GM23248 (cell line): ENCODE measurements around the gene KIRREL1. TPM values are rescaled to one million over a fixed set of nuclear protein-coding genes. Genes with fewer than 3 reads are reported as not detected.

Source experiments
- DNase-seq: peaks from one replicate; pipeline ENCODE4 v3.0.0-alpha.2; 2015
- H2AFZ ChIP-seq: fragments of 200-600 bp; sonication (generic); 2 replicates; pipeline ENCODE4 v1.6.1; 2016; ENCODE audit warnings: antibody characterized with exemption
- H3F3A ChIP-seq: fragments of 200-600 bp; sonication (generic); 2 replicates; pipeline ENCODE4 v1.6.1; 2016; ENCODE audit warnings: mild to moderate bottlenecking, antibody characterized with exemption, mixed run types; ENCODE audit not compliant: insufficient read depth
- H3K27ac ChIP-seq: fragments of 200-600 bp; sonication (generic); 2 replicates; pipeline ENCODE4 v1.5.1; 2016; ENCODE audit warnings: mild to moderate bottlenecking
- H3K27me3 ChIP-seq: fragments of 200-600 bp; sonication (generic); replicated peaks from 2 replicates; pipeline ENCODE4 v1.6.1; 2016; ENCODE audit warnings: mild to moderate bottlenecking; ENCODE audit not compliant: insufficient read depth
- H3K36me3 ChIP-seq: fragments of 200-600 bp; sonication (generic); 2 replicates; pipeline ENCODE4 v1.6.1; 2016; ENCODE audit warnings: low read depth, mild to moderate bottlenecking
- H3K4me1 ChIP-seq: fragments of 200-600 bp; sonication (generic); 2 replicates; pipeline ENCODE4 v1.6.1; 2016; ENCODE audit warnings: mild to moderate bottlenecking; ENCODE audit not compliant: insufficient read depth
- H3K4me2 ChIP-seq: fragments of 200-600 bp; sonication (generic); one replicate; pipeline ENCODE4 v1.6.1; 2016; ENCODE audit warnings: mild to moderate bottlenecking; ENCODE audit not compliant: unreplicated experiment
- H3K4me3 ChIP-seq: fragments of 200-600 bp; sonication (generic); 2 replicates; pipeline ENCODE4 v1.5.1; 2016; ENCODE audit warnings: mild to moderate bottlenecking
- H3K79me2 ChIP-seq: fragments of 200-600 bp; sonication (generic); 2 replicates; pipeline ENCODE4 v1.6.1; 2016; ENCODE audit warnings: mild to moderate bottlenecking; ENCODE audit not compliant: insufficient read depth
- H3K9ac ChIP-seq: fragments of 200-600 bp; sonication (generic); 2 replicates; pipeline ENCODE4 v1.6.1; 2016; ENCODE audit warnings: mild to moderate bottlenecking
- H3K9me2 ChIP-seq: fragments of 200-600 bp; sonication (generic); 2 replicates; pipeline ENCODE4 v1.6.1; 2016; ENCODE audit warnings: mixed run types, mild to moderate bottlenecking, moderate library complexity; ENCODE audit not compliant: insufficient read depth
- H3K9me3 ChIP-seq: fragments of 200-600 bp; sonication (generic); one replicate; pipeline ENCODE4 v1.6.1; 2017; ENCODE audit warnings: low read depth
- H4K20me1 ChIP-seq: fragments of 200-600 bp; sonication (generic); 2 replicates; pipeline ENCODE4 v1.6.0; 2016; ENCODE audit not compliant: insufficient read depth
- EZH2 ChIP-seq: fragments of 200-600 bp; sonication (generic); IDR thresholded peaks from 2 replicates; pipeline ENCODE4 v1.6.1; 2018; ENCODE audit warnings: antibody characterized with exemption, mild to moderate bottlenecking; ENCODE audit not compliant: insufficient read depth, poor library complexity, severe bottlenecking
- EZH2phosphoT487 ChIP-seq: fragments of 200-600 bp; sonication (generic); IDR thresholded peaks from 2 replicates; pipeline ENCODE4 v1.6.1; 2018; ENCODE audit warnings: antibody characterized with exemption, moderate library complexity, mild to moderate bottlenecking, low read depth; ENCODE audit not compliant: insufficient read depth
- WGBS, 2 experiments: methylation state at CpG; one replicate each; pipeline ENCODE4 v1.1.6; 2015 to 2017; ENCODE audit warnings: low lambda C conversion rate in 2 of 2, low coverage in 1 of 2; ENCODE audit errors: missing lambda C conversion rate in 2 of 2; 5-methylcytosine and 5-hydroxymethylcytosine counted together
- in situ Hi-C: fragments of 300-500 bp; cut with MboI; formaldehyde crosslinking; loops from 2 replicates; pipeline ENCODE4 v1.15.0; 2020
- polyA plus RNA-seq: library from polyadenylated mRNA; unstranded; fragments of >200 nt; fragmentation: Nextera tagmentation; extraction: Ambion mirVana; gene quantifications from 2 replicates; pipeline ENCODE4 v1.2.1, GENCODE V29; 2016
- total RNA-seq: library from RNA; depleted of rRNA; stranded (reverse); fragments of >200 nt; shearing (Covaris generic); gene quantifications from 2 replicates; pipeline ENCODE4 v1.2.3, GENCODE V29; 2014; rRNA removed

The KIRREL1 gene
- total and polyA plus RNA-seq, 2 experiments from 2014 or later, result 33.7 to 108 TPM

GRCh38 chr1:158147869-158148268, 154.4 kb downstream of the KIRREL1 start:
- H3F3A ChIP-seq, result peaks cover 5% of the 10 kb centered on the region
- H3K9ac ChIP-seq, result no peak overlapping the region
- in situ Hi-C loops, result no loop called here
- TF ChIP-seq EZH2 (no peak), EZH2phosphoT487 (no peak)
- no peaks in the 10 kb centered on the region for H4K20me1 ChIP-seq
- no peak for DNase-seq
- H3K79me2 ChIP-seq, result no peaks in the 10 kb centered on the region
- WGBS, 2 experiments, result 76 to 77% methylated on average over 3 of the region's 3 CpGs
- no peaks in the 10 kb centered on the region for H3K36me3 ChIP-seq
- no peak overlapping the region for H3K27ac ChIP-seq
- H3K4me1 ChIP-seq, result peaks cover 23% of the 10 kb centered on the region
- no peak overlapping the region for H3K4me3 ChIP-seq
- H3K27me3 ChIP-seq, result no peaks in the 10 kb centered on the region
- H3K9me3 ChIP-seq, result no peaks in the 10 kb centered on the region
- no peak overlapping the region for H3K4me2 ChIP-seq
- no peaks in the 10 kb centered on the region for H3K9me2 ChIP-seq
- H2AFZ ChIP-seq, result peak overlapping the region; percentile 10

GRCh38 chr1:158148468-158148867, 155.0 kb downstream of the KIRREL1 start:
- Histone ChIP-seq H3K4me3 (no peak overlapping the region), H3K4me2 (no peak overlapping the region), H2AFZ (peak overlapping the region; percentile 100; the same call in 1 of the 2 replicates), H3K9me3 (no peaks in the 10 kb centered on the region), H3K9ac (no peak overlapping the region), H3K79me2 (no peaks in the 10 kb centered on the region), H3K9me2 (no peaks in the 10 kb centered on the region), H3K27me3 (no peaks in the 10 kb centered on the region), H3K36me3 (no peaks in the 10 kb centered on the region), H3K4me1 (peaks cover 23% of the 10 kb centered on the region), H3K27ac (no peak overlapping the region), H4K20me1 (no peaks in the 10 kb centered on the region), H3F3A (peaks cover 5% of the 10 kb centered on the region)
- DNase-seq, result no peak
- TF ChIP-seq EZH2, result no peak
- no peak for TF ChIP-seq EZH2phosphoT487
- 52 to 70% methylated on average over 1 of the region's 1 CpG for WGBS, 2 experiments
- in situ Hi-C loops, result no loop called here

- H3K27me3 ChIP-seq, result no peaks in the 10 kb centered on the region
- in situ Hi-C loops, result no loop called here
Observed at GRCh38 chr1:158149175-158149574, 155.7 kb downstream of the KIRREL1 start.

More at GRCh38 chr1:158149175-158149574, 155.7 kb downstream of the KIRREL1 start:
- Histone ChIP-seq H3K36me3 (no peaks in the 10 kb centered on the region), H2AFZ (peak overlapping the region; percentile 100), H3K27ac (no peak overlapping the region), H3K4me2 (peak overlapping the region; percentile 95), H3K79me2 (no peaks in the 10 kb centered on the region), H4K20me1 (no peaks in the 10 kb centered on the region), H3K9me3 (no peaks in the 10 kb centered on the region), H3K9me2 (no peaks in the 10 kb centered on the region), H3K9ac (peak overlapping the region; percentile 56), H3K4me3 (peak overlapping the region; percentile 74), H3F3A (peaks cover 5% of the 10 kb centered on the region), H3K4me1 (peaks cover 23% of the 10 kb centered on the region)
- TF ChIP-seq EZH2, result no peak
- DNase-seq, result no peak
- WGBS, 2 experiments, result 43 to 47% methylated on average over 8 of the region's 8 CpGs

Other genes with a start within 250 kb of the KIRREL1 start
- not detected in 2 replicates for gene FCRL2, start 216.5 kb upstream of the KIRREL1 start, total RNA-seq
- not detected in 2 replicates for gene FCRL2, start 216.5 kb upstream of the KIRREL1 start, polyA plus RNA-seq
- not detected in 2 replicates for gene FCRL1, start 173.5 kb upstream of the KIRREL1 start, total RNA-seq
- gene FCRL1, start 173.5 kb upstream of the KIRREL1 start, polyA plus RNA-seq, result not detected in 2 replicates
- not detected in 2 replicates for gene CD5L, start 151.8 kb upstream of the KIRREL1 start, total RNA-seq
- not detected in 2 replicates for gene CD5L, start 151.8 kb upstream of the KIRREL1 start, polyA plus RNA-seq
- gene CD1D, start 187.2 kb downstream of the KIRREL1 start, total RNA-seq, result not detected in 2 replicates
- 0.11 TPM in 1 of 2 replicates, not detected in the other for gene CD1D, start 187.2 kb downstream of the KIRREL1 start, polyA plus RNA-seq